CD14-positive monocyte (primary cell): ENCODE results near the gene ZFPL1. TPM values are rescaled to one million over a fixed set of nuclear protein-coding genes. Genes with fewer than 3 reads are reported as not detected.

ENCODE experiments used
- DNase-seq, 3 donors: peaks; one replicate each; pipeline ENCODE4 v3.0.0-alpha.2; 2011 to 2022
- H2AFZ ChIP-seq: 2 replicates; pipeline ENCODE4 v1.6.0; 2012; ENCODE audit warnings: mild to moderate bottlenecking, low read depth, low read length, inconsistent platforms; ENCODE audit not compliant: insufficient read depth, poor library complexity, severe bottlenecking
- H3K27ac ChIP-seq, 2 donors: 1 replicate in 1 of 2; 2 replicates in 1 of 2; pipeline ENCODE4 v1.5.1; 2012 to 2013; ENCODE audit warnings: low read length in 2 of 2, control low read depth in 1 of 2, inconsistent platforms in 1 of 2, low read depth in 1 of 2, mild to moderate bottlenecking in 1 of 2
- H3K27me3 ChIP-seq, 2 donors: one replicate each; pipeline versions ENCODE4 v1.6.0 to v1.6.1; 2011 to 2013; ENCODE audit warnings: low read length in 2 of 2; ENCODE audit not compliant: control insufficient read depth in 2 of 2, insufficient read depth in 2 of 2
- H3K36me3 ChIP-seq, 2 donors: replicated peaks in 1 of 2; 1 replicate in 1 of 2; 2 replicates in 1 of 2; pipeline versions ENCODE4 v1.5.1 to v1.6.1; 2012 to 2013; ENCODE audit warnings: low read length in 2 of 2, control low read depth in 1 of 2, inconsistent platforms in 1 of 2, mild to moderate bottlenecking in 1 of 2; ENCODE audit not compliant: insufficient read depth in 2 of 2, control insufficient read depth in 1 of 2
- H3K4me1 ChIP-seq, 2 donors: 1 replicate in 1 of 2; 2 replicates in 1 of 2; pipeline versions ENCODE4 v1.5.1 to v1.6.1; 2012 to 2013; ENCODE audit warnings: low read length in 2 of 2, control low read depth in 1 of 2, inconsistent platforms in 1 of 2, mild to moderate bottlenecking in 1 of 2, moderate library complexity in 1 of 2; ENCODE audit not compliant: insufficient read depth in 2 of 2, control insufficient read depth in 1 of 2
- H3K4me2 ChIP-seq: replicated peaks from 2 replicates; pipeline ENCODE3; 2012; ENCODE audit warnings: low read length, moderate library complexity, mild to moderate bottlenecking; ENCODE audit not compliant: poor library complexity, severe bottlenecking; ENCODE audit errors: extremely low read depth
- H3K4me3 ChIP-seq, 3 experiments: fragments of 200-600 bp in 1 of 3; sonication (generic) in 1 of 3; replicated peaks in 1 of 3; 1 replicate in 2 of 3; 2 replicates in 1 of 3; pipeline ENCODE4 v1.5.1; 2011 to 2013; ENCODE audit warnings: low read length in 3 of 3, mild to moderate bottlenecking in 3 of 3, control low read depth in 2 of 3, low read depth in 2 of 3, inconsistent platforms in 1 of 3, moderate library complexity in 1 of 3
- H3K79me2 ChIP-seq: 2 replicates; pipeline ENCODE4 v1.6.0; 2012; ENCODE audit warnings: mild to moderate bottlenecking, control low read depth, inconsistent platforms, low read length, moderate library complexity; ENCODE audit not compliant: insufficient read depth
- H3K9ac ChIP-seq: 2 replicates; pipeline ENCODE4 v1.6.0; 2017; ENCODE audit warnings: low read length, mild to moderate bottlenecking; ENCODE audit not compliant: insufficient read depth, poor library complexity, severe bottlenecking
- H3K9me3 ChIP-seq, 2 donors: replicated peaks in 1 of 2; 1 replicate in 1 of 2; 2 replicates in 1 of 2; pipeline versions ENCODE4 v1.5.1 to v1.6.1; 2012 to 2013; ENCODE audit warnings: low read length in 2 of 2, control low read depth in 1 of 2; ENCODE audit not compliant: control insufficient read depth in 1 of 2, insufficient read depth in 1 of 2
- H4K20me1 ChIP-seq: 2 replicates; pipeline ENCODE4 v1.6.0; 2012; ENCODE audit warnings: mild to moderate bottlenecking, low read length, control low read depth, moderate library complexity; ENCODE audit not compliant: insufficient read depth
- H3K27ac Mint-ChIP-seq, 7 donors: one replicate each; pipeline ENCODE4 v1.8.0; 2020; ENCODE audit warnings: mild to moderate bottlenecking in 7 of 7, mixed read lengths in 7 of 7, moderate library complexity in 6 of 7, inconsistent platforms in 2 of 7
- H3K27me3 Mint-ChIP-seq, 3 donors: one replicate each; pipeline ENCODE4 v1.8.0; 2021 to 2022; ENCODE audit warnings: low read depth in 3 of 3, mild to moderate bottlenecking in 3 of 3, mixed read lengths in 3 of 3, moderate library complexity in 3 of 3, inconsistent platforms in 1 of 3
- H3K36me3 Mint-ChIP-seq, 2 donors: one replicate each; pipeline ENCODE4 v1.8.0; 2020; ENCODE audit warnings: mixed read lengths in 2 of 2, inconsistent platforms in 1 of 2, mild to moderate bottlenecking in 1 of 2
- H3K4me1 Mint-ChIP-seq: one replicate; pipeline ENCODE4 v1.8.0; 2020; ENCODE audit warnings: mild to moderate bottlenecking, mixed read lengths
- H3K4me3 Mint-ChIP-seq, 2 donors: one replicate each; pipeline ENCODE4 v1.8.0; 2020; ENCODE audit warnings: mild to moderate bottlenecking in 2 of 2, mixed read lengths in 2 of 2, moderate library complexity in 1 of 2
- H3K9me3 Mint-ChIP-seq, 7 donors: one replicate each; pipeline ENCODE4 v1.8.0; 2020 to 2022; ENCODE audit warnings: mixed read lengths in 7 of 7, mild to moderate bottlenecking in 6 of 7, moderate library complexity in 6 of 7, inconsistent platforms in 2 of 7
- CTCF ChIP-seq: fragments of 200-600 bp; IDR thresholded peaks from one replicate; pipeline ENCODE4 v1.8.0; 2022; ENCODE audit warnings: antibody characterized with exemption, mild to moderate bottlenecking
- WGBS: methylation state at CpG from one replicate; pipeline ENCODE4 v1.1.5; 2013; ENCODE audit warnings: missing lambda C conversion rate; ENCODE audit not compliant: insufficient coverage; 5-methylcytosine and 5-hydroxymethylcytosine counted together
- intact Hi-C, 2 donors: fragments of 100-400 bp; cut with micrococcal nuclease; formaldehyde crosslinking; loops; one replicate each; pipeline versions ENCODE4 v1.15.0 to v1.15.1; 2023
- polyA plus RNA-seq, 3 donors: library from polyadenylated mRNA; depleted of rRNA in 1 of 3; unstranded in 2 of 3; stranded (reverse) in 1 of 3; fragments of 300-500 nt in 2 of 3; fragments of >200 nt in 1 of 3; fragmentation: Illumina TruSeq in 2 of 3; gene quantifications; 1 replicate in 2 of 3; 2 replicates in 1 of 3; pipeline ENCODE4 v1.2.3, GENCODE V29; 2012 to 2021

The ZFPL1 gene
- polyA plus RNA-seq, 3 donors, result 25.1 to 41.1 (median 27.2) TPM

GRCh38 chr11:65130631-65131416 lies 46.8 kb downstream of the ZFPL1 start:
- H3K27ac ChIP-seq, result no peak overlapping the region
- no peak for TF ChIP-seq CTCF
- Mint-ChIP-seq H3K36me3 (peaks cover 53 to 72% of the 10 kb centered on the region in 2 donors), H3K4me1 (peaks cover 25% of the 10 kb centered on the region), H3K9me3 (no peaks in the 10 kb centered on the region), H3K4me3 (no peak overlapping the region), H3K27me3 (peaks cover 0 to 2% (median 0%) of the 10 kb centered on the region in 3 donors), H3K27ac (peak overlapping the region in 3 of 7 donors; percentile 1 to 42 (median 36))
- peaks cover 54% of the 10 kb centered on the region for H4K20me1 ChIP-seq
- H3K9me3 ChIP-seq, result no peaks in the 10 kb centered on the region
- H3K9ac ChIP-seq, result no peak overlapping the region
- intact Hi-C loops, result no loop called here
- no peak overlapping the region for H2AFZ ChIP-seq
- no peaks in the 10 kb centered on the region for H3K27me3 ChIP-seq
- peaks cover 30% of the 10 kb centered on the region in 2 donors for H3K4me1 ChIP-seq
- no peak overlapping the region for H3K4me3 ChIP-seq
- peaks cover 38% of the 10 kb centered on the region for H3K79me2 ChIP-seq
- H3K4me2 ChIP-seq, result no peak overlapping the region
- peak in 1 of 3 donors; percentile 5 for DNase-seq
- WGBS, result 100% methylated on average over 14 of the region's 19 CpGs
- H3K36me3 ChIP-seq, result peaks cover 62 to 69% of the 10 kb centered on the region in 2 donors

- Histone ChIP-seq H3K27ac (no peak overlapping the region), H3K27me3 (no peaks in the 10 kb centered on the region), H3K9ac (no peak overlapping the region), H3K4me1 (peaks cover 30 to 31% of the 10 kb centered on the region in 2 donors), H2AFZ (no peak overlapping the region), H3K4me2 (no peak overlapping the region), H3K36me3 (peaks cover 59 to 64% of the 10 kb centered on the region in 2 donors), H3K79me2 (peaks cover 38% of the 10 kb centered on the region), H3K9me3 (no peaks in the 10 kb centered on the region), H4K20me1 (peaks cover 52% of the 10 kb centered on the region), H3K4me3 (no peak overlapping the region)
- no CpG with 5 or more reads among the region's 3 CpGs for WGBS
- Mint-ChIP-seq H3K27ac (peak overlapping the region in 1 of 7 donors; percentile 32), H3K27me3 (peaks cover 0 to 2% (median 2%) of the 10 kb centered on the region in 3 donors), H3K9me3 (no peaks in the 10 kb centered on the region), H3K4me1 (peaks cover 29% of the 10 kb centered on the region), H3K4me3 (no peak overlapping the region), H3K36me3 (peaks cover 49 to 70% of the 10 kb centered on the region in 2 donors)
- intact Hi-C loops, result no loop called here
- no peak for TF ChIP-seq CTCF
- DNase-seq, result no peak
Observed at GRCh38 chr11:65131417-65131776, 47.4 kb downstream of the ZFPL1 start.
